Astrocyte (in vitro differentiated cells and primary cell): ENCODE data around the gene MEGF11. TPM values are rescaled to one million over a fixed set of nuclear protein-coding genes. Genes with fewer than 3 reads are reported as not detected.

ENCODE experiments used
- DNase-seq: peaks from one replicate; pipeline ENCODE4 v3.0.0-alpha.2; 2010; ENCODE audit warnings: low read depth
- FAIRE-seq: peaks from 2 replicates; lab custom pipeline; 2011; peaks lifted over from hg19 to GRCh38; lab: Jason Lieb, UNC
- H2AFZ ChIP-seq: 2 replicates; pipeline ENCODE4 v1.6.0; 2012; ENCODE audit warnings: low read depth, low read length, inconsistent platforms
- H3K27ac ChIP-seq: 2 replicates; pipeline ENCODE4 v1.5.1; 2011; ENCODE audit warnings: low read depth, low read length, inconsistent platforms
- H3K27me3 ChIP-seq: 2 replicates; pipeline ENCODE4 v1.6.0; 2011; ENCODE audit warnings: low read length, inconsistent platforms; ENCODE audit not compliant: insufficient read depth
- H3K36me3 ChIP-seq: 2 replicates; pipeline ENCODE4 v1.5.1; 2011; ENCODE audit warnings: low read length, inconsistent platforms; ENCODE audit not compliant: insufficient read depth
- H3K4me1 ChIP-seq: 2 replicates; pipeline ENCODE4 v1.5.1; 2011; ENCODE audit warnings: low read length, inconsistent platforms; ENCODE audit not compliant: insufficient read depth
- H3K4me2 ChIP-seq: 2 replicates; pipeline ENCODE4 v1.6.0; 2012; ENCODE audit warnings: low read length, inconsistent platforms
- H3K4me3 ChIP-seq: 2 replicates; pipeline ENCODE4 v1.5.1; 2011; ENCODE audit warnings: low read depth, mild to moderate bottlenecking, low read length, inconsistent platforms; ENCODE audit not compliant: insufficient read depth
- H3K79me2 ChIP-seq: 2 replicates; pipeline ENCODE4 v1.6.0; 2012; ENCODE audit warnings: mild to moderate bottlenecking, low read length, inconsistent platforms; ENCODE audit not compliant: insufficient read depth
- H3K9ac ChIP-seq: 2 replicates; pipeline ENCODE4 v1.6.0; 2012; ENCODE audit warnings: mild to moderate bottlenecking, low read length, inconsistent platforms
- H3K9me3 ChIP-seq: 2 replicates; pipeline ENCODE4 v1.5.1; 2012; ENCODE audit warnings: low read depth, mild to moderate bottlenecking, low read length, inconsistent platforms; ENCODE audit not compliant: insufficient read depth
- H4K20me1 ChIP-seq: 2 replicates; pipeline ENCODE4 v1.6.0; 2012; ENCODE audit warnings: low read length, inconsistent platforms; ENCODE audit not compliant: insufficient read depth
- H3K27ac Mint-ChIP-seq: one replicate; pipeline ENCODE4 v1.8.0; 2021; ENCODE audit warnings: mild to moderate bottlenecking, mixed read lengths; ENCODE audit not compliant: unreplicated experiment
- H3K27me3 Mint-ChIP-seq: one replicate; pipeline ENCODE4 v1.8.0; 2021; ENCODE audit warnings: low read depth, mixed read lengths; ENCODE audit not compliant: unreplicated experiment
- H3K36me3 Mint-ChIP-seq: one replicate; pipeline ENCODE4 v1.8.0; 2021; ENCODE audit warnings: low read depth, mixed read lengths; ENCODE audit not compliant: unreplicated experiment
- H3K4me1 Mint-ChIP-seq: one replicate; pipeline ENCODE4 v1.8.0; 2021; ENCODE audit warnings: low read depth, mixed read lengths; ENCODE audit not compliant: unreplicated experiment
- H3K4me3 Mint-ChIP-seq: one replicate; pipeline ENCODE4 v1.8.0; 2021; ENCODE audit warnings: mild to moderate bottlenecking, moderate library complexity, mixed read lengths; ENCODE audit not compliant: unreplicated experiment
- H3K9me3 Mint-ChIP-seq: one replicate; pipeline ENCODE4 v1.8.0; 2021; ENCODE audit warnings: mild to moderate bottlenecking, mixed read lengths; ENCODE audit not compliant: unreplicated experiment
- CTCF ChIP-seq: IDR thresholded peaks from 2 replicates; pipeline ENCODE4 v1.5.1; 2011; ENCODE audit warnings: low read depth, mild to moderate bottlenecking, inconsistent platforms, low read length, moderate library complexity; ENCODE audit not compliant: insufficient read depth
- EZH2 ChIP-seq: IDR thresholded peaks from 2 replicates; pipeline ENCODE4 v1.6.1; 2012; ENCODE audit warnings: mild to moderate bottlenecking, low read length, inconsistent platforms; ENCODE audit not compliant: insufficient read depth
- total RNA-seq: library from RNA; stranded (reverse); gene quantifications from 2 replicates; pipeline ENCODE4 v1.2.1, GENCODE V29; 2021

Gene MEGF11
- total RNA-seq, 1 donor from 2014 or later = 0.16 TPM

GRCh38 chr15:66078929-66079275 is 174.6 kb downstream of the MEGF11 start:
- H3K36me3 ChIP-seq = no peaks in the 10 kb centered on the region

GRCh38 chr15:66078196-66078928 is 175.2 kb downstream of the MEGF11 start:
- H2AFZ ChIP-seq = no peak overlapping the region
- no peaks in the 10 kb centered on the region for H3K36me3 ChIP-seq
- FAIRE-seq (no peak), DNase-seq (no peak)
- no peak overlapping the region for H3K4me2 ChIP-seq
- no peak overlapping the region for H3K9ac ChIP-seq
- no peak overlapping the region for H3K4me3 ChIP-seq
- H3K79me2 ChIP-seq = no peaks in the 10 kb centered on the region
- H3K9me3 ChIP-seq = no peaks in the 10 kb centered on the region
- no peak overlapping the region for H3K27ac ChIP-seq
- Mint-ChIP-seq H3K4me1 (peaks cover 9% of the 10 kb centered on the region), H3K4me3 (no peak overlapping the region), H3K27me3 (peaks cover 29% of the 10 kb centered on the region), H3K36me3 (peaks cover 2% of the 10 kb centered on the region), H3K27ac (no peak overlapping the region), H3K9me3 (peaks cover 2% of the 10 kb centered on the region)
- peaks cover 12% of the 10 kb centered on the region for H4K20me1 ChIP-seq
- peaks cover 9% of the 10 kb centered on the region for H3K4me1 ChIP-seq
- TF ChIP-seq CTCF = no peak
- no peak for TF ChIP-seq EZH2
- H3K27me3 ChIP-seq = peaks cover 39% of the 10 kb centered on the region

More at GRCh38 chr15:66078929-66079275, 174.6 kb downstream of the MEGF11 start:
- no peak overlapping the region for H3K4me2 ChIP-seq
- Mint-ChIP-seq H3K4me1 (peaks cover 8% of the 10 kb centered on the region), H3K27me3 (peaks cover 29% of the 10 kb centered on the region), H3K27ac (no peak overlapping the region), H3K9me3 (peaks cover 2% of the 10 kb centered on the region), H3K4me3 (no peak overlapping the region), H3K36me3 (peaks cover 2% of the 10 kb centered on the region)
- no peaks in the 10 kb centered on the region for H3K9me3 ChIP-seq
- peaks cover 9% of the 10 kb centered on the region for H3K4me1 ChIP-seq
- H3K4me3 ChIP-seq = no peak overlapping the region
- no peak for DNase-seq
- H3K9ac ChIP-seq = no peak overlapping the region
- H3K27ac ChIP-seq = no peak overlapping the region
- FAIRE-seq = no peak
- no peaks in the 10 kb centered on the region for H3K79me2 ChIP-seq
- no peak for TF ChIP-seq CTCF
- TF ChIP-seq EZH2 = no peak
- no peak overlapping the region for H2AFZ ChIP-seq
- peaks cover 37% of the 10 kb centered on the region for H3K27me3 ChIP-seq
- H4K20me1 ChIP-seq = peaks cover 12% of the 10 kb centered on the region

- Histone ChIP-seq H3K79me2 (no peaks in the 10 kb centered on the region), H3K4me1 (peaks cover 9% of the 10 kb centered on the region), H3K4me2 (no peak overlapping the region), H3K27me3 (peaks cover 39% of the 10 kb centered on the region), H4K20me1 (peaks cover 12% of the 10 kb centered on the region), H2AFZ (no peak overlapping the region), H3K4me3 (no peak overlapping the region), H3K27ac (no peak overlapping the region), H3K36me3 (no peaks in the 10 kb centered on the region), H3K9me3 (no peaks in the 10 kb centered on the region), H3K9ac (no peak overlapping the region)
- Mint-ChIP-seq H3K9me3 (peaks cover 2% of the 10 kb centered on the region), H3K36me3 (peaks cover 2% of the 10 kb centered on the region), H3K27ac (no peak overlapping the region), H3K27me3 (peaks cover 29% of the 10 kb centered on the region), H3K4me3 (no peak overlapping the region), H3K4me1 (peaks cover 11% of the 10 kb centered on the region)
- no peak for TF ChIP-seq EZH2
- no peak for TF ChIP-seq CTCF
- DNase-seq = no peak
- no peak for FAIRE-seq
Observed at GRCh38 chr15:66077320-66077663, 176.3 kb downstream of the MEGF11 start.
